Lower lobe of right lung (tissue), 2 donors: ENCODE data around the gene SLC18A3. TPM values are rescaled to one million over a fixed set of nuclear protein-coding genes. Genes with fewer than 3 reads are reported as not detected.
A peak's percentile ranks its signal among the peaks of the same experiment; 100 is the strongest.

Source experiments
- ATAC-seq, 2 donors: fragments of 200-7000 bp; cut with Tn5 transposase; one replicate each; pipeline ENCODE4 v1.9.1; 2020 to 2022; ENCODE audit warnings: mild to moderate bottlenecking in 2 of 2, moderate library complexity in 2 of 2
- DNase-seq: peaks from one replicate; pipeline ENCODE4 v3.0.0-alpha.2; 2020
- H3K27ac ChIP-seq: fragments of 200-600 bp; one replicate; pipeline ENCODE4 v1.8.0; 2022
- H3K27me3 ChIP-seq: fragments of 200-600 bp; one replicate; pipeline ENCODE4 v1.8.0; 2022; ENCODE audit warnings: low read depth
- H3K36me3 ChIP-seq: fragments of 200-600 bp; one replicate; pipeline ENCODE4 v1.8.0; 2022; ENCODE audit warnings: mild to moderate bottlenecking
- H3K4me1 ChIP-seq: fragments of 200-600 bp; one replicate; pipeline ENCODE4 v1.8.0; 2022
- H3K4me3 ChIP-seq: fragments of 200-600 bp; one replicate; pipeline ENCODE4 v1.8.0; 2022; ENCODE audit warnings: mild to moderate bottlenecking
- H3K9me3 ChIP-seq: fragments of 200-600 bp; one replicate; pipeline ENCODE4 v1.8.0; 2022
- CTCF ChIP-seq: fragments of 200-600 bp; IDR thresholded peaks from one replicate; pipeline ENCODE4 v1.8.0; 2022; ENCODE audit warnings: antibody characterized with exemption, mild to moderate bottlenecking
- intact Hi-C: fragments of 100-400 bp; cut with DNase I; formaldehyde crosslinking; loops from one replicate; pipeline ENCODE4 v1.11.0; 2022
- total RNA-seq: library from RNA; stranded (reverse); fragmentation: NEBNext Ultra II Directional; extraction: Animal tissue kit (Norgen Biotek cat#: 25700); gene quantifications from one replicate; pipeline ENCODE4 v1.2.1, GENCODE V29; 2021
- donor health status: DM: no; HTN: yes; CAD: no; lungs with severe emphysema.

Gene SLC18A3
- total RNA-seq, 1 donor from 2014 or later, result not detected

GRCh38 chr10:49601857-49602256, 8.3 kb upstream of the SLC18A3 start:
- intact Hi-C loops, result no loop called here
- ATAC-seq (no peak), DNase-seq (no peak)
- Histone ChIP-seq H3K27me3 (peaks cover 46% of the 10 kb centered on the region), H3K4me1 (no peaks in the 10 kb centered on the region), H3K9me3 (no peaks in the 10 kb centered on the region), H3K27ac (no peak overlapping the region), H3K36me3 (no peaks in the 10 kb centered on the region), H3K4me3 (no peak overlapping the region)
- TF ChIP-seq CTCF, result no peak

GRCh38 chr10:49602380-49603023, 7.6 kb upstream of the SLC18A3 start:
- H3K36me3 ChIP-seq, result no peaks in the 10 kb centered on the region
- DNase-seq, result no peak
- intact Hi-C loops, result no loop called here
- peak; percentile 55 to 70 for ATAC-seq
- H3K4me1 ChIP-seq, result no peaks in the 10 kb centered on the region
- H3K9me3 ChIP-seq, result no peaks in the 10 kb centered on the region
- TF ChIP-seq CTCF, result no peak
- no peak overlapping the region for H3K4me3 ChIP-seq
- H3K27me3 ChIP-seq, result peaks cover 52% of the 10 kb centered on the region
- H3K27ac ChIP-seq, result no peak overlapping the region

- Histone ChIP-seq H3K4me3 (no peak overlapping the region), H3K27me3 (peaks cover 74% of the 10 kb centered on the region), H3K9me3 (no peaks in the 10 kb centered on the region), H3K27ac (no peak overlapping the region), H3K36me3 (no peaks in the 10 kb centered on the region), H3K4me1 (no peaks in the 10 kb centered on the region)
- intact Hi-C loops, result no loop called here
- DNase-seq (no peak), ATAC-seq (no peak)
- no peak for TF ChIP-seq CTCF
Observed at GRCh38 chr10:49605216-49605938, 4.7 kb upstream of the SLC18A3 start.

- no peaks in the 10 kb centered on the region for H3K36me3 ChIP-seq
- no peak overlapping the region for H3K27ac ChIP-seq
- no peaks in the 10 kb centered on the region for H3K9me3 ChIP-seq
- peaks cover 6% of the 10 kb centered on the region for H3K4me1 ChIP-seq
- TF ChIP-seq CTCF, result no peak
- peaks cover 77% of the 10 kb centered on the region for H3K27me3 ChIP-seq
- intact Hi-C loops, result no loop called here
- no peak for ATAC-seq
- DNase-seq, result no peak
- H3K4me3 ChIP-seq, result no peak overlapping the region
Observed at GRCh38 chr10:49605939-49606509, 4.1 kb upstream of the SLC18A3 start.

GRCh38 chr10:49606981-49607535, 3.1 kb upstream of the SLC18A3 start:
- Histone ChIP-seq H3K36me3 (no peaks in the 10 kb centered on the region), H3K4me3 (no peak overlapping the region), H3K4me1 (peaks cover 9% of the 10 kb centered on the region), H3K27ac (no peak overlapping the region), H3K27me3 (peaks cover 83% of the 10 kb centered on the region), H3K9me3 (no peaks in the 10 kb centered on the region)
- intact Hi-C loops, result no loop called here
- ATAC-seq, result peak; percentile 67 to 75
- TF ChIP-seq CTCF, result no peak
- DNase-seq, result peak; percentile 84
